HCT116 (cell line): ENCODE results near the gene DAND5. TPM values are rescaled to one million over a fixed set of nuclear protein-coding genes. Genes with fewer than 3 reads are reported as not detected.

Source experiments
- ATAC-seq: fragments of 200-7000 bp; cut with Tn5 transposase; 2 replicates; pipeline ENCODE4 v1.9.1; 2020; ENCODE audit warnings: mild to moderate bottlenecking, moderate library complexity
- BruUV-seq: library from RNA; stranded (reverse); fragments of 400-500 nt; replicated peaks from 2 replicates; lab custom pipeline; 2021; lab: Mats Ljungman, UMichigan
- CTCF ChIA-PET: fragments of 300-600 bp; sonication (Branson Sonifier 250); formaldehyde crosslinking; loops from one replicate; lab custom pipeline; 2021; ENCODE audit warnings: antibody characterized with exemption; lab: Charles Lee
- POLR2A ChIA-PET: fragments of 300-600, 350-600 bp; sonication (Branson Sonifier 250); formaldehyde crosslinking; loops from one replicate; lab custom pipeline; 2021; ENCODE audit warnings: antibody characterized with exemption; lab: Charles Lee
- RAD21 ChIA-PET, 2 experiments: fragments of 300-600 bp; sonication (Branson Sonifier 250); formaldehyde crosslinking; loops; one replicate each; lab custom pipeline; 2023; ENCODE audit warnings: low total read pairs in 2 of 2; ENCODE audit not compliant: uncharacterized antibody in 2 of 2, unreplicated experiment in 2 of 2, low non-redundant PET in 1 of 2; lab: Charles Lee
- DNase-seq: peaks from one replicate; pipeline ENCODE4 v3.0.0-alpha.2; 2010; ENCODE audit warnings: low read depth, low spot score
- H2AFZ ChIP-seq: fragments of 200-600 bp; shearing (Covaris generic), sonication (generic); 2 replicates; pipeline ENCODE4 v1.6.1; 2017; ENCODE audit warnings: low read depth, mixed run types, mixed read lengths, antibody characterized with exemption, low read length; ENCODE audit not compliant: poor library complexity, severe bottlenecking
- H3K27ac ChIP-seq: 2 replicates; pipeline ENCODE4 v1.5.1; 2012; ENCODE audit warnings: low read depth, low read length
- H3K27me3 ChIP-seq: fragments of 200-600 bp; sonication (generic); 2 replicates; pipeline ENCODE4 v1.6.1; 2016; ENCODE audit warnings: mixed run types, low read length, mixed read lengths; ENCODE audit not compliant: insufficient read depth
- H3K36me3 ChIP-seq, 2 experiments: fragments of 200-500 bp in 1 of 2; fragments of 200-600 bp in 1 of 2; sonication (Bioruptor generic) in 1 of 2; sonication (generic) in 1 of 2; 2 replicates each; pipeline versions ENCODE4 v1.5.1 to v1.6.1; 2014 to 2016; ENCODE audit warnings: low read length in 2 of 2, inconsistent platforms in 1 of 2, mixed read lengths in 1 of 2, mixed run types in 1 of 2; ENCODE audit not compliant: insufficient read depth in 2 of 2, control insufficient read depth in 1 of 2
- H3K4me1 ChIP-seq, 2 experiments: fragments of 200-600 bp in 1 of 2; sonication (generic) in 1 of 2; 2 replicates each; pipeline versions ENCODE4 v1.5.1 to v1.6.1; 2012 to 2017; ENCODE audit warnings: low read length in 2 of 2, inconsistent platforms in 1 of 2, mild to moderate bottlenecking in 1 of 2, mixed read lengths in 1 of 2, mixed run types in 1 of 2, moderate library complexity in 1 of 2; ENCODE audit not compliant: insufficient read depth in 2 of 2, control insufficient read depth in 1 of 2
- H3K4me2 ChIP-seq: fragments of 200-600 bp; sonication (generic); 2 replicates; pipeline ENCODE4 v1.6.1; 2017; ENCODE audit warnings: mixed run types, low read length, mixed read lengths
- H3K4me3 ChIP-seq, 2 experiments: fragments of 200-600 bp in 1 of 2; sonication (generic) in 1 of 2; replicated peaks in 1 of 2; 2 replicates each; pipeline ENCODE4 v1.5.1; 2011 to 2016; ENCODE audit warnings: low read length in 2 of 2, control low read depth in 1 of 2, low read depth in 1 of 2, mild to moderate bottlenecking in 1 of 2, mixed read lengths in 1 of 2, mixed run types in 1 of 2
- H3K79me2 ChIP-seq: fragments of 200-600 bp; sonication (generic); 2 replicates; pipeline ENCODE4 v1.6.1; 2017; ENCODE audit warnings: mild to moderate bottlenecking, mixed run types, low read length, moderate library complexity, mixed read lengths; ENCODE audit not compliant: insufficient read depth
- H3K9ac ChIP-seq: fragments of 200-600 bp; sonication (generic); 2 replicates; pipeline ENCODE4 v1.6.1; 2016; ENCODE audit warnings: low read length, mixed read lengths
- H3K9me2 ChIP-seq: fragments of 200-600 bp; sonication (generic), shearing (Covaris generic); 2 replicates; pipeline ENCODE4 v1.6.1; 2017; ENCODE audit warnings: mixed run types, mild to moderate bottlenecking, moderate library complexity; ENCODE audit not compliant: insufficient read depth
- H3K9me3 ChIP-seq, 2 experiments: fragments of 200-500 bp in 1 of 2; fragments of 200-600 bp in 1 of 2; sonication (Bioruptor generic) in 1 of 2; sonication (generic) in 1 of 2; 2 replicates each; pipeline ENCODE4 v1.6.1; 2014 to 2017; ENCODE audit warnings: low read length in 2 of 2, mixed read lengths in 2 of 2, inconsistent platforms in 1 of 2, low read depth in 1 of 2, mild to moderate bottlenecking in 1 of 2, mixed run types in 1 of 2, moderate library complexity in 1 of 2; ENCODE audit not compliant: control insufficient read depth in 1 of 2, insufficient read depth in 1 of 2
- H4K20me1 ChIP-seq: fragments of 200-600 bp; sonication (generic), shearing (Covaris generic); 2 replicates; pipeline ENCODE4 v1.6.1; 2017; ENCODE audit warnings: mixed run types, mild to moderate bottlenecking, moderate library complexity; ENCODE audit not compliant: insufficient read depth
- CBX3 ChIP-seq: IDR thresholded peaks from 2 replicates; pipeline ENCODE4 v1.6.1; 2012; ENCODE audit warnings: low read depth
- CEBPB ChIP-seq: IDR thresholded peaks from 2 replicates; pipeline ENCODE4 v1.6.1; 2012; ENCODE audit warnings: low read depth
- EGR1 ChIP-seq: IDR thresholded peaks from 2 replicates; pipeline ENCODE4 v1.6.1; 2012; ENCODE audit warnings: low read depth
- ELF1 ChIP-seq: IDR thresholded peaks from 2 replicates; pipeline ENCODE4 v1.6.1; 2012; ENCODE audit warnings: low read depth, borderline replicate concordance
- EZH2phosphoT487 ChIP-seq: fragments of 200-600 bp; IDR thresholded peaks from 2 replicates; pipeline ENCODE4 v1.6.1; 2018; ENCODE audit warnings: antibody characterized with exemption, borderline replicate concordance
- FOSL1 ChIP-seq: IDR thresholded peaks from 2 replicates; pipeline ENCODE4 v1.6.1; 2012; ENCODE audit warnings: low read depth
- JUND ChIP-seq: IDR thresholded peaks from 2 replicates; pipeline ENCODE4 v1.6.1; 2012
- POLR2A ChIP-seq: IDR thresholded peaks from 2 replicates; pipeline ENCODE4 v1.7.0; 2011; ENCODE audit warnings: borderline replicate concordance; ENCODE audit not compliant: insufficient read depth, insufficient read length; ENCODE audit errors: extremely low read depth
- SIN3A ChIP-seq: IDR thresholded peaks from 2 replicates; pipeline ENCODE4 v1.6.1; 2012; ENCODE audit warnings: low read depth
- SP1 ChIP-seq: IDR thresholded peaks from 2 replicates; pipeline ENCODE4 v1.6.1; 2012; ENCODE audit warnings: low read depth
- SRF ChIP-seq: IDR thresholded peaks from 2 replicates; pipeline ENCODE4 v1.6.1; 2012; ENCODE audit warnings: low read depth
- TCF7L2 ChIP-seq: IDR thresholded peaks from 2 replicates; pipeline ENCODE4 v1.7.0; 2011; ENCODE audit warnings: borderline replicate concordance, inconsistent platforms; ENCODE audit not compliant: insufficient read depth, insufficient read length; ENCODE audit errors: extremely low read depth
- YY1 ChIP-seq: IDR thresholded peaks from 2 replicates; pipeline ENCODE4 v1.6.1; 2011; ENCODE audit warnings: low read length, low read depth, moderate library complexity, mild to moderate bottlenecking; ENCODE audit not compliant: insufficient replicate concordance; ENCODE audit errors: extremely low read depth
- ZBTB33 ChIP-seq: IDR thresholded peaks from 2 replicates; pipeline ENCODE4 v1.6.1; 2011; ENCODE audit warnings: mild to moderate bottlenecking, low read length, moderate library complexity; ENCODE audit not compliant: insufficient replicate concordance; ENCODE audit errors: extremely low read depth
- ZFX ChIP-seq: fragments of 450-650 bp; IDR thresholded peaks from 2 replicates; pipeline ENCODE4 v1.6.1; 2017
- ZNF274 ChIP-seq: fragments of 200-500 bp; sonication (Bioruptor generic); IDR thresholded peaks from 2 replicates; pipeline ENCODE4 v1.6.1; 2014; ENCODE audit warnings: mild to moderate bottlenecking, low read depth, low read length, inconsistent platforms
- intact Hi-C: fragments of 100-400 bp; cut with micrococcal nuclease; formaldehyde crosslinking; loops from 2 replicates; pipeline ENCODE4 v1.10.0; 2022
- total RNA-seq: library from RNA; stranded (reverse); gene quantifications from one replicate; pipeline ENCODE4 v1.2.1, GENCODE V29; 2021; ENCODE audit not compliant: unreplicated experiment
- TF ChIP-seq, protein P1 (sequence below), 3 experiments: fragments of 200-600 bp in 1 of 3; sonication (generic) in 1 of 3; IDR thresholded peaks in 2 of 3; conservative IDR thresholded peaks in 1 of 3; 2 replicates each; pipeline ENCODE4 v1.5.1; 2012 to 2017; ENCODE audit warnings: low read depth in 2 of 3, low read length in 2 of 3, antibody characterized with exemption in 1 of 3, borderline replicate concordance in 1 of 3, control low read depth in 1 of 3, mild to moderate bottlenecking in 1 of 3, mixed read lengths in 1 of 3, mixed run types in 1 of 3, moderate library complexity in 1 of 3; ENCODE audit not compliant: insufficient read depth in 1 of 3

The DAND5 gene
- total RNA-seq, 1 experiment from 2014 or later = 0.25 TPM

DNA sequence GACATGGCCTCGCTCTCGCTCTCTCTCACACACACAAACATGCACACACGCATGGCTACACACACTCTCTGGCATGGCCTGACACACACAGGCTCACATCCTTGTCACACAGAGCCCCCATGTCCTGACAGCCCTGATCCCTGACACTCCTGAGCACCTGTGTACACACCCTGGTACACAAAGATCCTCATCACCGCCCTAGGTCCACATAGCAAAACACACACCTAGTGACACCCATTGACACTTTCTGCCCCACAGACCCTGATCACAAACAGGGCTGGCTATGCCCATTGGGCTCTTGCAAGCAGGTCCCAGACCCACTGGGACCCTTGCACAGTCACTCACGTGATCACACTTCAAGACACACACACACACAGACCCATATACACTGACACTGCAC, 21.9 kb downstream of the DAND5 start:
- intact Hi-C loops = no loop called here
- TF ChIP-seq FOSL1 = no peak
- TF ChIP-seq CBX3 = no peak
- no peak for TF ChIP-seq ZBTB33
- TF ChIP-seq ZFX = no peak
- no peak for TF ChIP-seq ELF1
- no peak for TF ChIP-seq CEBPB
- TF ChIP-seq SP1 = no peak
- TF ChIP-seq YY1 = no peak
- TF ChIP-seq EGR1 = no peak
- no peak for TF ChIP-seq ZNF274
- no peak for TF ChIP-seq EZH2phosphoT487
- no peak for TF ChIP-seq SRF
- TF ChIP-seq, protein P1, sequence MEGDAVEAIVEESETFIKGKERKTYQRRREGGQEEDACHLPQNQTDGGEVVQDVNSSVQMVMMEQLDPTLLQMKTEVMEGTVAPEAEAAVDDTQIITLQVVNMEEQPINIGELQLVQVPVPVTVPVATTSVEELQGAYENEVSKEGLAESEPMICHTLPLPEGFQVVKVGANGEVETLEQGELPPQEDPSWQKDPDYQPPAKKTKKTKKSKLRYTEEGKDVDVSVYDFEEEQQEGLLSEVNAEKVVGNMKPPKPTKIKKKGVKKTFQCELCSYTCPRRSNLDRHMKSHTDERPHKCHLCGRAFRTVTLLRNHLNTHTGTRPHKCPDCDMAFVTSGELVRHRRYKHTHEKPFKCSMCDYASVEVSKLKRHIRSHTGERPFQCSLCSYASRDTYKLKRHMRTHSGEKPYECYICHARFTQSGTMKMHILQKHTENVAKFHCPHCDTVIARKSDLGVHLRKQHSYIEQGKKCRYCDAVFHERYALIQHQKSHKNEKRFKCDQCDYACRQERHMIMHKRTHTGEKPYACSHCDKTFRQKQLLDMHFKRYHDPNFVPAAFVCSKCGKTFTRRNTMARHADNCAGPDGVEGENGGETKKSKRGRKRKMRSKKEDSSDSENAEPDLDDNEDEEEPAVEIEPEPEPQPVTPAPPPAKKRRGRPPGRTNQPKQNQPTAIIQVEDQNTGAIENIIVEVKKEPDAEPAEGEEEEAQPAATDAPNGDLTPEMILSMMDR (IDR thresholded peaks at IDR 0.05 in 2 of 3, conservative IDR thresholded peaks at IDR 0.05 in 1 of 3; ENCODE audit: borderline replicate concordance in 1 of 3, insufficient read depth in 1 of 3, low read depth in 2 of 3, low read length in 2 of 3) = no peak
- no peak for TF ChIP-seq TCF7L2
- no peak for TF ChIP-seq SIN3A
- no peak for TF ChIP-seq POLR2A
- no peak for TF ChIP-seq JUND
- TF ChIP-seq, all 23 proteins: peak for 0
- ChIA-PET POLR2A (no interaction called here), CTCF (no interaction called here), RAD21 (interaction anchor here in 1 of 2 experiments (0.9 kb wide), 1 partner anchor 71 kb away, joined by 3 read pairs; no protein-coding TSS in a partner anchor)
- no peak overlapping the region for H3K4me2 ChIP-seq
- H3K4me3 ChIP-seq = no peak overlapping the region
- peaks cover 2 to 8% of the 10 kb centered on the region in 2 experiments; a peak in 3 of 4 replicates for H3K4me1 ChIP-seq
- no peaks in the 10 kb centered on the region for H3K9me2 ChIP-seq
- H3K79me2 ChIP-seq = no peaks in the 10 kb centered on the region
- no TSS peak for BruUV-seq
- H4K20me1 ChIP-seq = no peaks in the 10 kb centered on the region
- H2AFZ ChIP-seq = no peak overlapping the region
- H3K27ac ChIP-seq = no peak overlapping the region
- DNase-seq (no peak), ATAC-seq (no peak)
- H3K9ac ChIP-seq = no peak overlapping the region
- no peaks in the 10 kb centered on the region for H3K9me3 ChIP-seq
- H3K27me3 ChIP-seq = no peaks in the 10 kb centered on the region
- no peaks in the 10 kb centered on the region for H3K36me3 ChIP-seq
